Measurements from ENCODE around the gene SOX13.

GRCh38 chr1:204072931-204073836 is at the start of gene SOX13:
- TF ChIP-seq, protein P1, sequence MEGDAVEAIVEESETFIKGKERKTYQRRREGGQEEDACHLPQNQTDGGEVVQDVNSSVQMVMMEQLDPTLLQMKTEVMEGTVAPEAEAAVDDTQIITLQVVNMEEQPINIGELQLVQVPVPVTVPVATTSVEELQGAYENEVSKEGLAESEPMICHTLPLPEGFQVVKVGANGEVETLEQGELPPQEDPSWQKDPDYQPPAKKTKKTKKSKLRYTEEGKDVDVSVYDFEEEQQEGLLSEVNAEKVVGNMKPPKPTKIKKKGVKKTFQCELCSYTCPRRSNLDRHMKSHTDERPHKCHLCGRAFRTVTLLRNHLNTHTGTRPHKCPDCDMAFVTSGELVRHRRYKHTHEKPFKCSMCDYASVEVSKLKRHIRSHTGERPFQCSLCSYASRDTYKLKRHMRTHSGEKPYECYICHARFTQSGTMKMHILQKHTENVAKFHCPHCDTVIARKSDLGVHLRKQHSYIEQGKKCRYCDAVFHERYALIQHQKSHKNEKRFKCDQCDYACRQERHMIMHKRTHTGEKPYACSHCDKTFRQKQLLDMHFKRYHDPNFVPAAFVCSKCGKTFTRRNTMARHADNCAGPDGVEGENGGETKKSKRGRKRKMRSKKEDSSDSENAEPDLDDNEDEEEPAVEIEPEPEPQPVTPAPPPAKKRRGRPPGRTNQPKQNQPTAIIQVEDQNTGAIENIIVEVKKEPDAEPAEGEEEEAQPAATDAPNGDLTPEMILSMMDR (conservative IDR thresholded peaks at IDR 0.05): no peak
- peak; percentile 83; the same call in 1 of the 2 replicates for TF ChIP-seq ZFX (IDR thresholded peaks at IDR 0.05)
